ENCODE data around the gene AK5.
"Not testable (repeated sequence)": the region's sequence is repeated elsewhere in the genome, so short reads cannot be mapped to it uniquely, and the experiment has no call there.

Gene AK5

GRCh38 chr1:77513839-77514763 lies 232.3 kb downstream of the AK5 start:
- no peak for DNase-seq

GRCh38 chr1:77514921-77515776 lies 233.3 kb downstream of the AK5 start:
- no peak for DNase-seq

GRCh38 chr1:77516106-77516505 lies 234.3 kb downstream of the AK5 start:
- no peak for DNase-seq

- DNase-seq, result no peak
Observed at GRCh38 chr1:77524038-77524437, 242.2 kb downstream of the AK5 start.

GRCh38 chr1:77531149-77531548 lies 249.3 kb downstream of the AK5 start:
- not testable (repeated sequence) for DNase-seq

GRCh38 chr1:77531596-77532280 lies 249.9 kb downstream of the AK5 start:
- not testable (repeated sequence) for DNase-seq

DNA sequence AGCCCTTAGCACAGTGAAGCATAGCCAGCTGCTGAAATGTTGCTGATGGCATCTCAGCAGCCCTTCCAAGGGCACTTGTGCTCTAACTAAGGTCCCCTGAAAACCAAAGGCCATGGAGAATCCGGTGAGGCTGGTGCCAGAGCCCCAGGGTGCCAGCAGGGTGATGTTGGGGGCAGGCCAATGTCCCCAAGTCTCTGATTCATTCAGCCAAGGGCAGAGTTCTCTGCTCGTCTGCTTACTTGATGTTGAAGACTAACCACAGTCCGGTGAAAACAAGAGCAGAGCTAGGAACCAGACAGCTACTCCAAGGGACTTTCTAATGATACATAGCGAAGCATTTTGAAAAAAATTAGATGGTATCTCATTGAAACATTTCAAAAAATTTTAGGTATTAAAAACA lies 250.8 kb downstream of the AK5 start:
- no peak for DNase-seq

GRCh38 chr1:77533660-77534305 lies 252.0 kb downstream of the AK5 start:
- DNase-seq, result peak; percentile 24

DNA sequence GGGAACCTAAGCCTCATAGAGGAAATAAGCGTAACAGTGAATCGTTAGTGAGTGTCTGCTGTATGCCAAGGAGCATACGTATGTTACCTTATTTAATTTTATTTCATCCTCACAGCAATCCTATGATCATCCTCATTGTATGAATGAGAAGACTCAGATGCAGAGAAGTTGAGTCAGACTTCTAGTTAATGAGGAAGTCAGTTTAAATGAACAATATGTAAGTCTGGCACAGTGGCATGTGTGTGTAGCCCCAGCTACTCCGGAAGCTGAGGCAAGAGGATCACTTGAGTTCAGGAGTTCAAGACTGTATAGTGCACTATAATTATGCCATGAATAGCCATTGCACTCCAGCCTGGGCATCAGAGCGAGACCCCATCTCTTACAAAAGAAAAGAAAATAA lies 252.6 kb downstream of the AK5 start:
- no peak for DNase-seq

DNA sequence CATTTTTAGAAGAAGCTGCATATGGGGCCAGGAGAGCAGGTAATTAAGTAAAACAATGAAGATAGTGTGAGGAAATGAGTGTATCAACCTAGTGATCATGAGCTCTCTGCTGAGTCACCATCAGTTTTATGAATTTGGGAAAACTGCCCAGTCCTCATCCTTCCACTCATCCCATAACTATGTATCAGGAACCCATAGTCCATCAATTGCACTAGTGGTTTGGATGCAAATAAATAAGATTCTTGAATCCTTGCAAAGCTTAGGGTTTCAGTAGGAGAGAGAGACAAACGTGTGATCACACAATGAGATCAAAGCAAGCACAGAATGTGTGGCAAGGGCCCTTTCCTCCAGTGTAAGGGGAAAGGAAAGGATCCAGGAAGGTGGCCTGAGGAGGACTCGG lies 255.0 kb downstream of the AK5 start:
- no peak for DNase-seq

DNA sequence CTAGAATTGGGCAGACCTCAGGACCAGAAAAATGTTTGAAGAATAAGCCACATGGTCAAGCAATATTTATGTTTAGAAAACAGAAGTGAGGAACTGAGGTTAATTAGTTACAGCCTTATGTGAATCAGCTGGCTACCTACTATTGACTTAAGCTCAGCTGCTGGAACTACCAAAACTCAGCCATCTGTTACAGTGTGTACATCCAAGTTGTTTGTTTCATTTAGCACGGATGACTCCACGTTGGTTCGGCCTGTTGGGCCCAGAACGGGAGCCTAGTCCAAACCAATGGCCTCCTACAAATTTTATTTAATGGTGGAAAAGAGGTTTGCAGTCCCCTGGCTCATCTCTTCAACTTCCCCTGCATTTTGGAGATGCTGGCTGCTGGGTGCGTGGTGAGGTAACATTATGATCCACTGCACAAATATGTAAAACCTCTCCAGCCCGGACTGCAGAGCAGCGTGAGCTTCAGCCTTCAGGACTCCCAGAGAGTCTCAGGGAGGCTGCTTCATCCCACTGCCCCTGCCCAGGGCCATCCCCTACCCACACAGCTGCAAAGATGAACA lies 257.2 kb downstream of the AK5 start:
- DNase-seq, result no peak

- DNase-seq, result no peak
Observed at GRCh38 chr1:77539519-77540142, 257.8 kb downstream of the AK5 start.

- no peak for DNase-seq
Observed at GRCh38 chr1:77540501-77541161, 258.8 kb downstream of the AK5 start.

- no peak for DNase-seq
Observed at GRCh38 chr1:77541162-77541545, 259.3 kb downstream of the AK5 start.

DNA sequence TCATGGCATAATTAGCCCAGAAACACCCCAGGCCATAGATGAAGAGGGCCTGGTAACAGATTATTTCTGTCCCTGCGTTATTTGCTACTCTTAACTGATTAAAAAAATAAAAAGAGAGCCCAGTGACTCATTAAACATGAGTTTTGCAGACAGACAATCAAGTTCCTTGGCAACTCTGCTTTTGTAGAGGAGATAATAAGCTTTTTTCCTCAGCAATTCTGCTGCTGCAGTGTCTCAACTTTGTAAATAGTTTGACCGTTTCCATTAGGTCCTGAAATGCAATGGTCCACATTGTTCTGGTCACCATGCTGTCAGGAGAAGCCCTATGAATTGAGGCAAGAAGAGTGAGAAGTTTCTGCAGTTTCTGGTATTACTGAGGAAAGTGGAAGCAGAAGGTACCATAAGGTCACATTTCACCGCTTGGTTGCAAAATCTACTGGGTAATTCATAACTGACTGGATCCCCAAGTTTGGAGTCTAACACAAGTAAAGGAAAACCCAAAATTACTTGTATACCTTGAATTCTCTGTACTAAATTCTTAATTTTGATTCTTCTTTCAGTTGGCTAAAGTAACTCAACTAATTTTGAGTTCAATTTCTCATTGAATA lies 261.1 kb downstream of the AK5 start:
- DNase-seq, result no peak

DNA sequence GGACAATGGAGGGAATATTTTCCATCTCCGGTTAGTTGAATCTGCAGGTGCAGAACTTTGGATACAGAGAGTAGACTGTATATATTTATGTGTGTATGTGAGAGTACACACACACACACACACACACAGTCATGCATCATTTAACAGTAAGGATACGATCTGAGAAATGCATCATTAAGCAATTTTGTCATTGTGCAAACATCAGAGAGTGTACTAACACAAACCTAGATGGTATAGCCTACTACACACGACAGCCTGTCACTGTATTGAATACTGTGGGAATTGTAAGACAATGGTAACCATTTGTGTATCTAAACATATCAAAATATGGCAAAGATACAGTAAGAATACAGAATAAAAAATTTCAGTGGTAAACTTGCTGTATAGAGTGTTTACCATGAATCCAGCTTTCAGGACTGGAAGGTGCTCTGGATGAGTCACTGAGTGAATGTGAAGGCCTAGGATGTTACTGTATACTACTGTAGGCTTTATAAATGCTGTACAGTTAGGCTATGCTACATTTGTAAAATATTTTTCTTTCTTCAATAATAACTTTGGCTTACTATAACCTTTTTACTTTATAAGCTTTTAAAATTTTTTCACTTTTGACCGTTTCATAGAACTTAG lies 262.1 kb downstream of the AK5 start:
- DNase-seq, result no peak

DNA sequence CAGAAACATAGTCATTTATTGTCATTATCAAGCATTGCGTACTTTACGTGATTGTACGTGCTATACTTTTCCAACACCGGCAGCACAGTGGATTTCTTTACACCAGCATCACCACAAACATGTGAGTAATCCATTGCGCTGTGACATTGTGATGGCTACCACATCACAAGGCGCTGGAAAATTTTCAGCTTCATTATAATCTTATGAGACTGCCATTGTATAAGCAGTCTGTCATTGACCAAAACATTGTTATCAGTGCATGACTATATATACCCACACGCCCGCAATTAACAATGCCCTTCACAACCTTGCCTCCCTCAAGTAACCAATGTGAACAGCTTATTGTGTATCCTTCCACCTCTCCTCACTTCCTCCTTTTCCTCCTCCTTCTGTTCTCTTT lies 263.0 kb downstream of the AK5 start:
- DNase-seq, result no peak

DNA sequence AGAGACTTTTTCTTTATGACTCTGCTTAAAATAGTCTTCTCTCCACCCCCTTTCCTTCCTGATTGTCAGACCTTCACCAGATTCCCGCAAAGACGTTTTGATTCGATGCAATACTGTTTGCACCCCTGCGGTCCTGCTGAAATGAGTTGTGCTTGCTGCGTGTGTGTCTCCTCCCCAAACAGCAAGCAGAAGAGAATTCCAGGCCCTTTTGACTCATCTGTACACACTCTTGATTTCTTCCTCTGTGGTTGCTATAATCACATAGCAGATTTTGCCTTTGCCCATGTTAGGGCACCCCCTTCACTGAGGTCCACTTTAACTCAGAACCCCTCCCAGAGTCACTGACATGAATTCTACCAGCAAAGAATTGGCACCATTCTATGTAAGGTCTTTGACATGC lies 264.2 kb downstream of the AK5 start:
- no peak for DNase-seq

DNA sequence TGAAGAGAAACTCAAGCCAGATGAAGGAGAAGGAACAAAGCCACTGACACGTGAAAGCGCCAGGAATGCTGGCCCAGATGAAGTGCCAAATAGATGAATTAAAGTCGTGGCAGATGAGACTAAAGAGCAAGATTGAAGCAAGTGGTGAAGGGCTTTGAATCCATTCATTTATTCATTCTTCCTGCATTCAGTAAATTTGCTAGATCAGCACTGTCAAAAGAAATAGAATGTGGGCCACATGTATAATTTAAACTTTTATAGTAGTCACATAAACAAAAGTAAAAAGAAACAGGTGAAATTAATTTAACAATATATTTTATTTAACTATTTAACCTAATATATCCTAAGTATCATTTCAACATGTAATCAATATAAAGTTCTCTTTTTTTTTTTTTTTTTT lies 265.1 kb downstream of the AK5 start:
- DNase-seq, result no peak

GRCh38 chr1:77548285-77548684 lies 266.5 kb downstream of the AK5 start:
- no peak for DNase-seq

- DNase-seq, result no peak
Observed at GRCh38 chr1:77550135-77550534, 268.3 kb downstream of the AK5 start.

Data from activated effector memory CD4-positive, alpha-beta T cell treated with Interleukin-2 at 50 U/mL for 16 hours (primary cell).